ENCODE data around the gene OAF.
"Not testable (repeated sequence)": the region's sequence is repeated elsewhere in the genome, so short reads cannot be mapped to it uniquely, and the experiment has no call there.

Gene OAF

DNA sequence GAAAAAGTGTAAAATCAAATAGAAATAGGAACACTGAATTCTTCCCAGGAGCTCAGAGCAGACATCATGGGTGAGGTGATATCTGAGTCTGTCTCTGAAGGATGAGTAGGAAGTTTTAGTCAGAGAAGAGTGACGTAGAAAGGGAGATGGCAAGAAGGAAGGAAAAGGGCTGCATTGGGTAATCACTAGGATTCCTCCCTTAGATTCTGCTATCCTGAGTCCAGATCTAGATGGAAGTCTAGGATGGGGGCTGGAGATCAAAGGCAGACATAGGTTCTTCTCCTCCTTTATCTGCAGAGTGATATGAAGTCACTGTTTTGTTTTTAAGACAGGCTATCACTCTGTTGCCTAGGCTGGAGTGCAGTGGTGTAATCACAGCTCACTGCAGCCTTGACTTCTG lies 59.6 kb downstream of the OAF start:
- no peak for FAIRE-seq
- DNase-seq (ENCODE audit: low spot score) = no peak

DNA sequence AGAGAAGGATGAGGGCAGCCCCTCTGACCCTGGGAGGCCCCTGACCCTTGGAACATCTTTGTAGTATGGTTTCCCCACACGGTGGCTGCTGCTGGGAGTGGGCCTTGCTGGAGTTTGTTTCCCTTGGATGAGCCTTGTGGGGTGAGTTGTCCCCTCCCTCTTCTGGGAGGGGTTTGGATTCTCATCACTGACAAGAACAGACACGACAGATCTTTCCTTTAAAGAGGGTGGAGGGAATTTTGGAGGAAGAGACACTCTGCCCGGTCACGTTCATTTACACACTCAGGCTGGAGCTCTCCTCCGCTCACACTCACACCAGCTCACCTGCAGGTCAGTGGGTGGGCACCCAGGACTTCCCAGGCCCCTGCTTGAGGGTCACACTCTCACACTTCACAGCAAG lies 60.8 kb downstream of the OAF start:
- FAIRE-seq = no peak
- no peak for DNase-seq (ENCODE audit: low spot score)

DNA sequence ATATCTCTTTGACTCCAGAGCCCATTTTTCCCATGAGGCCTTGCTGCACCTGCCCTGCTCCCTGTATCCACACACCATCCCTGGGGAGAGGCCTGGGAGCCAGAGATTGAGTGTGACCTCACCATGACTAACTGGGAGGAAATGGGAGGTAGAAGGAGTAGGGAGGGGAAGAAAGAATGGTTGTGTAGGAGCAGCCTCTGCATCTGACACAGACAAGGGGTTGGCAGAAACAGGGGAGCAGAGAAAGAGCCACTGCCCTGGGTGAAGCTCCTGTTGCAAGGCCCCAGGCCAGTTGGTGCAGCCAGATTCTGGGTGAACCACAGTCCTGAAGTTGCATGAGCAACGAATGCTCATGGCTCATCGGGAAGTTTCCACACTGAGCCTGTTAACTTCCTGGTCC lies 61.5 kb downstream of the OAF start:
- FAIRE-seq = no peak

DNA sequence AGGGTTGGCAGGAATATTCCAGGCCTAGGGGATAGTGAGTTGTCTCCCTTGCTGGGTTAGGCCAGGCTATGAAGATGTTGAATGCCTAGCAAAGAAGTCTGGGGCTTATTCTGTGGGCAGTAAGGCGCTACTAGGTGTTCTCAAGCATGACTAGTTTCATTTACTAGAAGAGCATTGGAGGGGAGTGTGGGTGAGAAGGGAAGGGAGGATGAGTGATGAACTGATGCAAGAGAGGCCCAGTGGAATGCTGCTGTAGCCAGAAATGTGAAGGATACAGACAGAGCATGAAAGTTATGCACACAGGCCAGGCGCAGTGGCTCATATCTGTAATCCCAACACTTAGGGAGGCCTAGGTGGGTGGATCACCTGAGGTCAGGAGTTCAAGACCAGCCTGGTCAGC lies 62.6 kb downstream of the OAF start:
- FAIRE-seq (no peak), DNase-seq (ENCODE audit: low spot score) (peak; percentile 36)

More for the DNA sequence above, 61.5 kb downstream of the OAF start:
- DNase-seq (ENCODE audit: low spot score) = peak; percentile 27

DNA sequence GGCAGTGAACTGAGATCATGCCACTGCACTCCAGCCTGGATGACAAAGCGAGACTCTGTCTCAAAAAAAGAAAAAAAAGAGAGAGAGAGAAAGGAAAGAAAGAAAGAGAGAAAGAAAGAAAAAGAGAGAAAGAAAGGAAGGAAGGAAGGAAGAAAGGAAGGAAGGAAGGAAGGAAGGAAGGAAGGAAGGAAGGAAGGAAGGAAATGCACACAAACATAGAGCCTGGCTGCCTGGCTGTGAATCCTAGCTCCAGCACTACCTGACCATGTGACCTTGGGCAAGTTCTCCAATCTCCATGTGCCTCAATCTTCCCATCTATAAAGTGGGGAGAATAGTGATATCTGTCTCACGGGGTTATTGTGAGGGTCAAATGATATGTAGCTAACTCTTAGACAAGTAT lies 63.1 kb downstream of the OAF start:
- DNase-seq (ENCODE audit: low spot score); FAIRE-seq: not testable (repeated sequence)

DNA sequence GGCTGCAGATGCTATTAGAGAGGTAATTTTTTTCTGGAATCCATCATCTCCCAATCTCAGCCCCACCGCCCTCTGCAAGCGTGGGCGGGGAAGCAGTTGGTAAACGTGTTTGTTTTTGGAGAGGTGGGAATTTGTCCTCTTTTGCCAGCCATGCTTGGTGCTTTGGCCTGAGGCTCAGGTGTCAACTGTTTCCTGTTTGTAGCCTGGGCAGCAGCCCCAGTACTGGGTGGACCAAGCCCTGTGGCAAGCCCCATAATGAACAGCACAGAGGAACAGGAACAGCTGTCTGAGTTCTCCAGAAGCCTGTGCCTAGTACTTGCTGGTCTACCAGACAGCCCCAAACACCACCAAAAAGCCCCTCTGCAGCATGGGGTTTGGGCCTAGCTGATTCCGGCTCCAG lies 68.7 kb downstream of the OAF start:
- no peak for FAIRE-seq
- no peak for DNase-seq (ENCODE audit: low spot score)

All from RCC 7860 (cell line).